ENCODE results near the gene NLGN1. TPM values are rescaled to one million over a fixed set of nuclear protein-coding genes. Genes with fewer than 3 reads are reported as not detected.

NLGN1 gene
- total RNA-seq, 1 experiment from 2014 or later, result 0.85 TPM

DNA sequence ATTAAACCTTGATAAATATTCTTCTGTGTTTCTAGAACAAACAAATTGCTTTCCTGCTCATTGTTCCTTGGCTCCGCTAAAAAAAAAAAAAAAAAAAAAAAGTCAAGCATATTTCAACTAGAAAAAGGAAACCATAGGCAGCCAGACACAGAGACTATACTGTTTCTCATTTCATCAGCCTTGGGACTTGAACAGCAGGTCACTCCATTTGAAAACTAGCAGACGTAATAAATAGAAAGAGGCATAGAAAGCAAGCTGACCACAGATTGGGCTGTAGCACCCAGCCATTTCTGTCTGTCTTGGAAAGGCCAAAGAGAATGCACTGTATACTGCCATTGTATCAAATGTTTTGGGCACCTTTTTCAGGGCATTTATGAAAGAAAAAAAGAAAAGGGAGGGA lies 697.1 kb downstream of the NLGN1 start:
- ChIA-PET POLR2A (no interaction called here), CTCF (no interaction called here)
- intact Hi-C loops (cut with micrococcal nuclease; ENCODE audit: unreplicated experiment), result no loop called here
- no peak overlapping the region for H3K4me3 ChIP-seq (ENCODE audit: low read depth in 2 of 2, low read length in 2 of 2)
- no TSS peak for BruUV-seq (replicated peaks)
- DNase-seq (ENCODE audit: low read depth, low spot score) (no peak), ATAC-seq (no peak)
- H3K4me1 ChIP-seq (ENCODE audit: control insufficient read depth, insufficient read depth, low read length), result peaks cover 3% of the 10 kb centered on the region; the same call in 1 of the 2 replicates
- H3K9me3 ChIP-seq (ENCODE audit: control insufficient read depth, insufficient read depth, low read depth, low read length), result no peaks in the 10 kb centered on the region
- TF ChIP-seq, protein P1, sequence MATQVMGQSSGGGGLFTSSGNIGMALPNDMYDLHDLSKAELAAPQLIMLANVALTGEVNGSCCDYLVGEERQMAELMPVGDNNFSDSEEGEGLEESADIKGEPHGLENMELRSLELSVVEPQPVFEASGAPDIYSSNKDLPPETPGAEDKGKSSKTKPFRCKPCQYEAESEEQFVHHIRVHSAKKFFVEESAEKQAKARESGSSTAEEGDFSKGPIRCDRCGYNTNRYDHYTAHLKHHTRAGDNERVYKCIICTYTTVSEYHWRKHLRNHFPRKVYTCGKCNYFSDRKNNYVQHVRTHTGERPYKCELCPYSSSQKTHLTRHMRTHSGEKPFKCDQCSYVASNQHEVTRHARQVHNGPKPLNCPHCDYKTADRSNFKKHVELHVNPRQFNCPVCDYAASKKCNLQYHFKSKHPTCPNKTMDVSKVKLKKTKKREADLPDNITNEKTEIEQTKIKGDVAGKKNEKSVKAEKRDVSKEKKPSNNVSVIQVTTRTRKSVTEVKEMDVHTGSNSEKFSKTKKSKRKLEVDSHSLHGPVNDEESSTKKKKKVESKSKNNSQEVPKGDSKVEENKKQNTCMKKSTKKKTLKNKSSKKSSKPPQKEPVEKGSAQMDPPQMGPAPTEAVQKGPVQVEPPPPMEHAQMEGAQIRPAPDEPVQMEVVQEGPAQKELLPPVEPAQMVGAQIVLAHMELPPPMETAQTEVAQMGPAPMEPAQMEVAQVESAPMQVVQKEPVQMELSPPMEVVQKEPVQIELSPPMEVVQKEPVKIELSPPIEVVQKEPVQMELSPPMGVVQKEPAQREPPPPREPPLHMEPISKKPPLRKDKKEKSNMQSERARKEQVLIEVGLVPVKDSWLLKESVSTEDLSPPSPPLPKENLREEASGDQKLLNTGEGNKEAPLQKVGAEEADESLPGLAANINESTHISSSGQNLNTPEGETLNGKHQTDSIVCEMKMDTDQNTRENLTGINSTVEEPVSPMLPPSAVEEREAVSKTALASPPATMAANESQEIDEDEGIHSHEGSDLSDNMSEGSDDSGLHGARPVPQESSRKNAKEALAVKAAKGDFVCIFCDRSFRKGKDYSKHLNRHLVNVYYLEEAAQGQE (IDR thresholded peaks at IDR 0.05; ENCODE audit: insufficient read depth in 1 of 2, low read depth in 2 of 2, low read length in 1 of 2), result no peak
- TF ChIP-seq POLR2AphosphoS5 (IDR thresholded peaks at IDR 0.05; ENCODE audit: low read depth, low read length) (no peak), SIN3A (IDR thresholded peaks at IDR 0.05; ENCODE audit: borderline replicate concordance, insufficient read depth, low read depth, low read length) (no peak), TCF7L2 (IDR thresholded peaks at IDR 0.05; ENCODE audit: low read depth, low read length) (no peak)
- TF ChIP-seq, protein P2, sequence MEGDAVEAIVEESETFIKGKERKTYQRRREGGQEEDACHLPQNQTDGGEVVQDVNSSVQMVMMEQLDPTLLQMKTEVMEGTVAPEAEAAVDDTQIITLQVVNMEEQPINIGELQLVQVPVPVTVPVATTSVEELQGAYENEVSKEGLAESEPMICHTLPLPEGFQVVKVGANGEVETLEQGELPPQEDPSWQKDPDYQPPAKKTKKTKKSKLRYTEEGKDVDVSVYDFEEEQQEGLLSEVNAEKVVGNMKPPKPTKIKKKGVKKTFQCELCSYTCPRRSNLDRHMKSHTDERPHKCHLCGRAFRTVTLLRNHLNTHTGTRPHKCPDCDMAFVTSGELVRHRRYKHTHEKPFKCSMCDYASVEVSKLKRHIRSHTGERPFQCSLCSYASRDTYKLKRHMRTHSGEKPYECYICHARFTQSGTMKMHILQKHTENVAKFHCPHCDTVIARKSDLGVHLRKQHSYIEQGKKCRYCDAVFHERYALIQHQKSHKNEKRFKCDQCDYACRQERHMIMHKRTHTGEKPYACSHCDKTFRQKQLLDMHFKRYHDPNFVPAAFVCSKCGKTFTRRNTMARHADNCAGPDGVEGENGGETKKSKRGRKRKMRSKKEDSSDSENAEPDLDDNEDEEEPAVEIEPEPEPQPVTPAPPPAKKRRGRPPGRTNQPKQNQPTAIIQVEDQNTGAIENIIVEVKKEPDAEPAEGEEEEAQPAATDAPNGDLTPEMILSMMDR (IDR thresholded peaks at IDR 0.05), result no peak
- H3K27me3 ChIP-seq (ENCODE audit: control insufficient read depth, insufficient read depth, low read length), result no peaks in the 10 kb centered on the region
- H3K36me3 ChIP-seq (ENCODE audit: control insufficient read depth, insufficient read depth, low read length), result no peaks in the 10 kb centered on the region
- in situ Hi-C loops (cut with HindIII; ENCODE audit: low pct_unique_long_range_greater_than_20kb, low sequenced_read_pairs), result no loop called here
- no peak overlapping the region for H3K27ac ChIP-seq (ENCODE audit: low read length)

- CTCF ChIA-PET, result no interaction called here
- Histone ChIP-seq H3K36me3 (ENCODE audit: control insufficient read depth, insufficient read depth, low read length) (no peaks in the 10 kb centered on the region), H3K27ac (ENCODE audit: low read length) (no peak overlapping the region), H3K27me3 (ENCODE audit: control insufficient read depth, insufficient read depth, low read length) (no peaks in the 10 kb centered on the region), H3K4me3 (ENCODE audit: low read depth in 2 of 2, low read length in 2 of 2) (no peak overlapping the region), H3K4me1 (ENCODE audit: control insufficient read depth, insufficient read depth, low read length) (peaks cover 3% of the 10 kb centered on the region; the same call in 1 of the 2 replicates), H3K9me3 (ENCODE audit: control insufficient read depth, insufficient read depth, low read depth, low read length) (no peaks in the 10 kb centered on the region)
- no TSS peak for BruUV-seq (replicated peaks)
- POLR2A ChIA-PET, result no interaction called here
- intact Hi-C loops (cut with micrococcal nuclease; ENCODE audit: unreplicated experiment) (no loop called here), in situ Hi-C loops (cut with HindIII; ENCODE audit: low pct_unique_long_range_greater_than_20kb, low sequenced_read_pairs) (no loop called here)
- TF ChIP-seq, protein P1 (IDR thresholded peaks at IDR 0.05; ENCODE audit: insufficient read depth in 1 of 2, low read depth in 2 of 2, low read length in 1 of 2), result no peak
- TF ChIP-seq SIN3A (IDR thresholded peaks at IDR 0.05; ENCODE audit: borderline replicate concordance, insufficient read depth, low read depth, low read length) (no peak), POLR2AphosphoS5 (IDR thresholded peaks at IDR 0.05; ENCODE audit: low read depth, low read length) (no peak), TCF7L2 (IDR thresholded peaks at IDR 0.05; ENCODE audit: low read depth, low read length) (no peak)
- TF ChIP-seq, protein P2 (IDR thresholded peaks at IDR 0.05), result no peak
- DNase-seq (ENCODE audit: low read depth, low spot score) (no peak), ATAC-seq (no peak)
Measured at GRCh38 chr3:174097686-174098085, 700.1 kb downstream of the NLGN1 start.

Measured in Panc1 (cell line).